GM18909 (cell line): ENCODE results near the gene WWOX.

Experiments used
- ATAC-seq: cut with Tn5 transposase; IDR thresholded peaks from one replicate; pipeline ENCODE4 v1.9.1; 2021; ENCODE audit warnings: mild to moderate bottlenecking; ENCODE audit not compliant: unreplicated experiment, poor library complexity

The WWOX gene

GRCh38 chr16:78731785-78732184 is 632.3 kb downstream of the WWOX start:
- no peak for ATAC-seq

GRCh38 chr16:78732696-78733095 is 633.2 kb downstream of the WWOX start:
- no peak for ATAC-seq

DNA sequence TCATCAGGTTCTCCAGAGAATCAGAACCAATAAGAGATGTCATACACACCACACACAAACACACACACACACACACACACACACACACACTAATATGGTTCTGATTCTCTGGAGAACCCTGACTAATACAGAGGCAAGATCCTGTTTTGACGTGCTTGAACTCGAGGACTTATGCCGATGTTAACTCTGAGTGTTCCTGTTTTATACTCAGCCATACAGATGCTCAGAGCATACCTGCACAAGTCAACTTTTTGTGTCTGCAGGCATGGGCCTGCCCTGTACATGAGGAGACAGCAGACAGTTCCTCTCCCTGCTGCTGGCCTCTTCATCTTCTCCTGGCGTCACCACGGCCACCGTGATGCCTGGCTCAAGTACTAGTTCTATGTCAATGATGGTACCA is 635.9 kb downstream of the WWOX start:
- ATAC-seq, result no peak

DNA sequence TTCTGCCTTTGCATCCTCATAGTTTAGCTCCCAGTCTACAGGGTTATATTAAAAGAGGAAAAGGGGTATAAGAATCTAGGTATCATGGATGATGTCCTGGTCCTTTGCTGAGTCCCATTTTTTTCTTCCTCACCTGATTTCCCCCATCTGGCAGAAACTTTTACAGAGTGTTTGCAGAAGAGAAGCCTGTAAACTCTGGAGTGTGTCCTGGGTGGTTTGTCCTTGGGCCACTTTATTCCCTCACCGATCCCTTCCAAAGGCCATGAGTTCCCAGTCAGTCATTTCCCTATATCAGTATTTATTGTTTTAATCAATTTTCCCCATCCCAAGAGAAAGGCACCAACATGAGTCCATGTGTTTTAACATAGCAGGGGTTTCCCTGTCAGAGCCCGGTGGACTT is 638.2 kb downstream of the WWOX start:
- ATAC-seq, result no peak

GRCh38 chr16:78738557-78738956 is 639.1 kb downstream of the WWOX start:
- ATAC-seq, result no peak

DNA sequence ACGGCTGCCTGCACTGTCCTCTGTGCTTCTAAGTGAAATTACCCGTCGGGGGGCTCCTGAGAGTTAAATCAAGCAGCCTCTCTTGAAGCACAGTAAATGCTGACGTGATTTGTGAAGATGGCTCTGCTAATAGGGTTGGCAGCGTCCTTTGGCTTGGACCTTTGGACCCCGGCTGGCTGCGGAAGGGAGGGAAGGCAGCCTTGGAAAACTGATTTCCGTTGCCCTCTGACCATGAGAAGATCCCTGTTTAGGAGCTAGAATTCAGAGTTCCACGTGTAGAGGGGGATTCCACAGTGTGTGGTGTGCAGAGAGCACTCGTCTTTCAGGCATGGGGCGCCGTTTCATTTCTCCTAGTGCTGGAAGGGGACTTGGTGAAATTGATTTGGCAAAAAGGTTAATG is 640.8 kb downstream of the WWOX start:
- ATAC-seq, result no peak

DNA sequence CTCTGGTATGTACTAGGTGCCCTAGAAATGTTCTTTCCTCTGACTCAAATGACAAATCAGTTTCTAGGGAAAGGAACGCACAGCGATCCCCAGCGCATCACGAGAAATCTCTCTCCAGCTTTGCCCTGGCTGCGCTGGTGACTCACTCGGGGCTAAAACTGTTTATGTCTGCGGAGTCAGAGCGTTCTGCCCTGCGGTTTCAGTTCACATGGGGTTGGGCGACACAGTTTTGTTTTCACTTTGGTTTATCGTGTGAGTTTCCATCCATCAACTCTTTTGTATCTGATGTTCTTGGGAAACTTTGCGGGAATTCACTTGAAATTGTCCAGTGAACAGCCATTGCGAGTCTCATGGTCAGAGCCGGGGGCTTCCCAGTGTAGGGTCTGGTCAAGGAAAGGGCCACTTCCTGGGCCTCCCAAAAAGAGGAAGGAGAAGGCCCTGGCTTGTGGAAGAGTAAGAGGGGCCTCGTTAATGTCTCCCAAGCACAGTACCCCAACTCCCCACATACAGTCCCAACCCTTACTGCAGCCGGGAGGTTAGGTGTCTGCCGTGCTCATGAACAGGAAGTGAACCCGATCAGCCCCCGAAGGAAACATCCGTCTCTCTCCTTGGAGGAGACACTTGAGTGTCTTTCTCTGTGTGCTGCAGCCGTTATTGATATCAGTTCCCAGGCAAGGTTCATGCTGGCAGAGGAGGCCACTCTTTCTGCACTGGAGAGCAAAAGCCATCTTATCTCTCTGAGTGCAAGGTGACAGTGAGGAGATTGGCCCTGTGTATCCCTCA is 643.2 kb downstream of the WWOX start:
- ATAC-seq, result peak; percentile 98

- ATAC-seq, result no peak
Observed at GRCh38 chr16:78743556-78743955, 644.1 kb downstream of the WWOX start.

- no peak for ATAC-seq
Observed at GRCh38 chr16:78744099-78744498, 644.6 kb downstream of the WWOX start.

DNA sequence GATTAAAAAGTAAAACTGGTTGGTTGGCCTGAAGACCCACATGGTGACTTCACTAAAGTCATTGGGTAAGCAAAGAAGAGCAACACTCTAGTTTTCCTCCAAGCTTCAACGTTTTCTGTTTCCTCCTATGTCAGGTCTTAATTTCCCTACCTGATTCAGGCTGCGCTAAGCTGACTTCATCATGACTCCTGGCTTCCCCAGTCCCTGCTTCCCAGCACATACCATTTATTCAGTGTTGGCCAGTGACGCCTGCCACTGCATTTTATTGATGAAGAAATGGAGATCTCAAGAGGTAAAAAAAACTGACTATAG is 645.3 kb downstream of the WWOX start:
- no peak for ATAC-seq

- ATAC-seq, result no peak
Observed at GRCh38 chr16:78745108-78746019, 645.9 kb downstream of the WWOX start.

GRCh38 chr16:78746718-78747117 is 647.3 kb downstream of the WWOX start:
- ATAC-seq, result no peak

- ATAC-seq, result no peak
Observed at GRCh38 chr16:78748220-78748929, 648.9 kb downstream of the WWOX start.

DNA sequence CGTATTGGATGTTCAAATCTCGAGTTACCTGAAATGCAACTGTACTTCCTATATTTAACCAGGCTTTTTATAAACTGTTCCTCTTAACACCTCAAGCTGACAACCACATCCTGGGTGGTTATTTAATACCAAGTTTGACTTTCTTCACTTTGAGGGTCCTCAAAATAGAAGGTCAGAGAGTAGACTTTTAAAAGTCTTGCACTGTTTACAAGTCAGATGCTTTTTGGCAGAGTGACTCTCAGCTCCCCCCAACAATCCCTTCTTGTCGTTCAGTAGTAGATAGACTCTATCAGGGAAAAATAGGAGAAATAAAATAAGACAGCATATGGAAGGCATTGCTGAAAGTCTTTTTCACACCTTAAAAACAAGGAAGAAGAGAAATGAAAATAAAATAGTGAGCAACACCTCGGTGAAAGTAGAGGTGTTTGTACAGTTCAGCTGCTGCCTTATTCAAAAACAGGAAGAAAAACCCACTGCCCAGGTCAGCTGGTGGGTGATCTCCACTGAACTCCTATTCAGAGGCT is 650.4 kb downstream of the WWOX start:
- ATAC-seq, result peak; percentile 78

DNA sequence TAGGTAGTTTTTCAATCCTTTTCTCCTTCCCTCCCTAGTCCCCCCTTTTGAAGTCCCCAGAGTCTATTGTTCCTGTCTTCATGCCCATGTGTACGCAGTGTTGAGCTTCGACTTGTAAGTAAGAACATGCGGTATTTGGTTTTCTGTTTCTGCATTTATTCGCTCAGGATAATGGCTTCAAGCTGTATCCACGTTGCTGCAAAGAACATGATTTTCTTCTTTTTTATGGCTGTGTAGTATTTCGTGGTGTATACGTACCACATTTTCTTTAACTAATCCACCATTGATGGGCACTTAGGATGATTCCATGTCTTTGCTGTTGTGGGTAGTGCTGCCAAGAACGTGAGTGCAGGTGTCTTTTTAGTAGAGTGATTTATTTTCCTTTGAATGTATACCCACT is 651.2 kb downstream of the WWOX start:
- ATAC-seq, result no peak

DNA sequence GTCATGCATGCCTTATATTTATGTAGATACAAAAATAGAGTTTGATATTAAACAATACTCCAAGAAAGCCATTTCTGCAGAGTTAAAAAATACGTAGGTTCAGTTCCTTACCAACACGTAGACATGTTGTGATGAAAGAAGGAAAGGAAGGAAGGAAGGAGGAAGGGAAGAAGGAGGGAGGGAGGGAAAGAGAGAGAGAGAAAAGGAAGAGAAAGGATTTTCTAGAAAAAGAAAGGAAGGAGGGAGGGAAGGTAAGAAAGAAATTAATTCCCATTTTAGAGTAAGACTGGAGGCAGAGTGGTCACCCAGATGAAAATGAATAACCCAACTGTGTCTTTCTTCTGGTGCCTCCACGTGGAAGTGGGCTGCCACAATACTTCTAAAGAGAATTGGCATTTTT is 652.1 kb downstream of the WWOX start:
- ATAC-seq, result no peak

- no peak for ATAC-seq
Observed at GRCh38 chr16:78754713-78755112, 655.3 kb downstream of the WWOX start.

DNA sequence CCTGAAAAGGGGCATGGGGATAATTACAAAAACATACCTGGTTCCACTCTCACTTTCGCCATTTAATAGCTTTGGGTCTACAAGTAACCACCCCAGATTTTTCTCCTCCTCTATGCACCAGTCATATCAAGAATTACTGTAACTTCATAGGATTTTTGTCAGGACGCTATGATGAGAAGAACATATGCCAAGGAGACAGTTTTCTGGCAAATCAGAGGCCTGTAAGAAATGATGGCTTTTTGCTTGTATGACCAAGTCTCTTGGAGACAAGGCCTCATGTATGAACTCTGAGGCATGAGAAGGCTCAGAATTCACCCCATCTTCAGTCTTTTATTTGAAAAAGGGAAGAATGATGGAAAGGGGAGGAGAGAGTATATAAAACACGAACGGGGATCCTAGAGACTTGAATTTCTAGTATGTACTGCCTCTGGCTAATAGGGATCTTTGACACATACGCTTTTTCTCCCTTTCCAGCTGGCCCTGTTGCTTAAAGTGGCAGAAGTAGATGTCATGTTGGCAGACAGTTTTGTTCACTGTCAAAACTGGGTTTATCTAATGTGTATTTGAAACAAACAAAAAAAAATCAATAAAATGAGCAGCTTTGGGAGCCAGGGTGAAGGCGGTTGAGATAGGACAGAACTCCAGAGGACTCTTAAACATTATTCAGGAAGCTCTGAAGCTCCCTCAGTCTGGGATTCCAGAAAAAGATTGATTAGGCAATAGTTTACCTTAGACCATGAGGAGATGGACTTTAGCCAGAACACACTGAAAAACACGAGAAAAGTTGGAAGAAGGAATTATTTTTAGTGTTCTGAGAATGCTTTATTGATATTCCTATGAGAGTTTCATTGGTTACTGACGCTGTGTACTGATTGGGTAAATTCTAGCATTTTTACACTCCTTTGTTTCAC is 656.6 kb downstream of the WWOX start:
- no peak for ATAC-seq

DNA sequence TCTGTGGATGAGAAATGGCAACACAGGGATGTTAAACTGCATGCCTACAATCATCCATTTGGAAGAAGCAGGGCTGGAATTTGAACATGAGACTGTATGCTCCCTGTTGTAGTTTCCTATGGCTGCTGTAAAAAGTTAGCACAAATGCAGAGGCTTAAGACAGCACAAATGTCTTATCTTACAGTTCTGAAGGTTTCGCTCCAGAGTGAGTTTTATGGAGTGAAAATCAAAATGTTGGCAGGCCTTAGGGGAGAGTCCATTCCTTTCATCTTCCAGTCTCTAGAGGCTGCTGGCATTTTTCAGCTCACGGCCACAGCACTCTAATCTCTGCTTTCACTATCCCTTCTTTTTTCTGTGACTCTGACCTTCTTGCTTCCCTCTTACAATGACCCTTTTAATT is 660.1 kb downstream of the WWOX start:
- ATAC-seq, result no peak

GRCh38 chr16:78760611-78761010 is 661.2 kb downstream of the WWOX start:
- no peak for ATAC-seq
